T-helper 2 cell treated with Interferon-gamma antibody and Interleukin-4, amounts not matched to agents 100 ng/mL and 5 ng/mL, for 36 hours (primary cell): ENCODE data around the gene SKI. TPM values are rescaled to one million over a fixed set of nuclear protein-coding genes. Genes with fewer than 3 reads are reported as not detected.

Source experiments
- intact Hi-C: fragments of 100-400 bp; cut with micrococcal nuclease; formaldehyde crosslinking; loops from one replicate; pipeline ENCODE4 v1.15.1; 2023
- total RNA-seq: library from RNA; stranded (reverse); gene quantifications from 2 replicates; pipeline ENCODE4 v1.2.3, GENCODE V29; 2022

SKI gene
- total RNA-seq, 1 donor from 2014 or later, result 61.6 TPM

DNA sequence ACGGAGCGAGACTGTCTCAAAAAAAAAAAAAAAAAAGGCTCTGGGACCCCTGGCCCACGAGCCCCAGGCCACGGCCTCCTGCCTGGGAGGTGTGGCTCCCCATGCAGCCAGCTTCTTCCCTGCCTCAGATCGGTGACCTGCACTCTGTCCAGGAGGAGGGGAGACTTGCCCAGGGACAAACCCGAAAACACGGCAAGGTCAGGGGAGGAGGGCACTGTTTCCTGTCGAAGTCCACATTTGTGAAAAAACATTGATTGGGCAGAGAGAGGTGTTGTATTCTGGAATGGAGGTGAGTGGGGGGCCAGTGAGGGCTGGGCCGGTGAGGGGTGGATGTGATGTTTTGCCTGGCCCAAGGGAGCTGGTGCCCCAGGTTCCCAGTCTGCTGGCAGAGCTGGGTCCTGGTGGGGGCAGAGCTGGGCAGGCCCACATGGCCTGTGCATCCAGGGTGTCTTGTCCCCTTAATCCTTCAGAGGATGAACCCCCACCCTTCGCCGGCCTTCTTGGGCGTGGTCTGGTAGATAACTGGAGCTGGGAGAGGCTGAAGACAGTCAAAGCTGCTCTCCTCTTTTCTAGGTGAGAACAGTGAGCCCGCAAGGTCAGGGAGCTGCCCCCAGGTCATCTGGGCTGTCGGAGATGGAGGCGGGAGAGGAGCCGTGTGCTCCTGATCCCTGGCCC lies 21.2 kb upstream of the SKI start:
- intact Hi-C loops, result loop anchor here (5.0 kb wide), 1 partner anchor 300 kb away; no protein-coding TSS in a partner anchor

DNA sequence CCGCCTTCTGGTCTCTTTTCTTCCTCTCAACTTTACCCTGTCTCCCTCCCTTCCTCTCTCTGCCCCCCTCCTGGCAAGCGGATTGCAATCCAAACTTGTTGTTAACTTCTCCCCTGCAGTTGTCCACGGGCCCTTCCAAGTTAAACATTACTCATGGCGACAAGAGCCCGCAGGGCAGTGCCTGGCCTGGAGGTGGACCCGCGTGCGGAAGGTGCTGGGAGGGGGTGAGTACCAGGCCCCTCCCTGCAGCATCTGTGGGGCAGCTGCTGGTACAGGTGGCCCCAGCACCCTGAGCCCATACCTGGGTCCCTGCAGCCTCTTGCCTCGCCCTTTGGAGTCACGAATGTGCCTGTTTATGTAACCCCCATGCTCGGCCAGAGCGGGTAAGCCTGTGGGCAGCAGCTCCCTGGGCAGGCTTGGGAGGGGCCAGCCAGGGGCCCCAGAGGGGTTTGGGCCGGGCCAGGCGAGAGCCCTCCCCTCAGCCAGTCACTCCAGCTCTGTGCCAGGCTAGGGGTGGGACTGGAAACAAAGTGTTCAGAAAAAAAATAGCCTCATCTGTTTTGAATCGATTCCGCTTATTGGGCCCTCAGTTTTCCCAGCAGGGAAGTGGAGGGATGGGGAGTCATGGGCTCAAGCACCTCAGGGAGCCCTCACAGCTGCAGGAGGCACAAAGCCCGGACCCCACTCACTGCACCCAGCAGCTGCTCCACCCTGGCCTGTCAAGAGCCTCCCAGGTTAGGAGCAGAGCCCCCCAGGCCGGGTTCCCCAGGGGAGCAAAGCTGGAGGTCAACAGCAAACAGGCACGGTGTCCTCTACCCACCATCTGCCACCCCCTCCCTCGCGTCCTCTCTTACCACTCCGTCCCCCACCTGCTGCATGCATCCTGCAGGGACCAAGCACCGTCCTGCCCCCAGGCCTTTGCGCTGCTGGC lies 19.5 kb upstream of the SKI start:
- intact Hi-C loops, result loop anchor here (5.0 kb wide), 1 partner anchor 301 kb away; no protein-coding TSS in a partner anchor

DNA sequence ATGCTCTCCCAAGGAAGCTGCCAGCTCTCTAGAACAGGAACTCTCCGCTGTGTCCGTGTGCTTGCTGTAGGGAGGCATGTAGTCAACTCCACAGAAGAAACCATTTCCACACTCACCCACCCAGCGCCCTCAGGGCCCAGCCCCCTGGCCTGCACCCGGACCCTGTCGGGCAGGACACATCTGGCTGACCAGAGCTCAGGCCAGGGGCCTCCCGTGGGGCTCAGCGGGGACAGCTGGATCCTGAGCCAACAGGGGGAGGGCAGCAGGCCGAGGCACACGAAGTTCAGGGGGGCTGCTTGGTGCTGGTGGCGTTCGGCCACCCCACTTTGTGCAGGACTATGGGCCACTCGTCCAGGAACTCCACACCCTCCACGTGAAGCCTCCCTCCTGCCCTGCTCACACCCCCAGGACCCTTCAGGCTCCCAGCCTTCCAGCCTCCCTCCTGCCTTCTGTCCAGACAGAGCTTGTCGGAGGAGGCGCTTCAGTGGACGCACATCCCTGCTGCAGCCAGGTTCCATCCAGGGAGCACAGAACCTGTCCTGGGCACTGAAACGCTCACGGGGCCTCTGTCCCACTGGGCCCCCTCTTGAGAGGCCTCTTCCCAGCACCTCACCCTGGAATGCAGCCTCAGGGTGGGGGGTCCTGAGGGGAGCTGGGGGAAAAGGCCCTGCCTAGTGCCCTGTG lies 18.6 kb upstream of the SKI start:
- intact Hi-C loops, result loop anchor here (5.0 kb wide), 1 partner anchor 302 kb away; no protein-coding TSS in a partner anchor

DNA sequence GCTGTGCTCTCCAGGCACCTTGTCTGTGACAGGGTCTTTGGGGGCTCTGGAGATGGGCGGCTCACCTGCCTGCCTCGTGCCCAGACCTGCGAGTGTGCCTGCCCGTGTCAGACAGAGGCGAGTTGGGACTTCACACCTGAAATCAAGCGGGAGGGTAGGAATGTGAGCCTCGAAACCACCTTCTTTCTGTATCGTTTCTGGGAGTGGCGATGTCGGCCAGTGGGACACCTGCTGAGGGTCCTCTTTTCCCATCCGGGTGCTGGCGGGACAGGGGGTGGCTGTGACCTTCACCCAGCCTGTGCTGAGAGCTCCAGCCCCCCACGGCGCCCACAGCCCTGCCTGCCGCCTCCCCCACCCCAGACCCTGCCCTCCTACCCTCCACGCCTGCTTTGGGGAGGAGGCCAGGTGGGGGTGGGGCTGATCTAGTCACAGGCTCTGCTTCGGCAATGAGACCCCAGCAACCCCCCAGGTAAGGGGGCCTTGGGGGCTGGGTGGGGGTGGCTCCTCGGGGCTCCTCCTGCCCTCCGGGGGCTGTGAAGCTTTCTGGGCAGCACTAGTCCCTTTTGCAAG lies 17.9 kb upstream of the SKI start:
- intact Hi-C loops, result no loop called here

DNA sequence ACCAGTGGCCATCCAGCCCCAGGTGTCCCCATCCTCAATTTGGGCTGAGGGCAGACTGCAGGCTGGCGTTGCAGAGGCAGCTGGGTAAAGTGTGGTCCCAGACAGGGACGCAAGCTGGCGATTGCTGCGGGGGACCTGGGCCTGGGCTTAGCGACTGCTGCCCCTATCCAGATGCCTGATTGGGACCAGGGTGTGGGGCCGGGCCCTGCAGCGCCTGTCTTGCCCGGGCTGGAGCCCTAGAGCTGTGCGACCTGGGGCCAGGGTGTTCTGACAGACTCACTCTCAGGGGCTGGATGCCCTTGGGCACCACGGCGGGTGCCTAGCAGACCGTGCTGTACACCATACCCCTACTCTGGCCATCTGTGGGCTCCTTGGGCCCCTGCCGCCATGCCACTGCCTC lies 17.3 kb upstream of the SKI start:
- intact Hi-C loops, result no loop called here

DNA sequence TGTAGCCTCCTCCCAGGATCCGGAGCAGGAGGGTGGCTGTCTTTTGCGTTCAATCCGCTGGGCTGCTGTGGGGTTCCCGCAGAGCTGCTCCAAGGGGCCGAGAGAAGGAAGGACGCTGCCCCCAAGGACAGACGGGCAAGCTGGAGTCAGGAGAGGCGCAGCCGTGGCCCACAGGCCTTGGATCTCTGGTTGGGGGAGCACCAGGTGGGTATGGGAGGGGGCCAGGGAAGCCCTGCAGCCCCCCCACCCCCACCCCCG lies 15.9 kb upstream of the SKI start:
- intact Hi-C loops, result no loop called here

DNA sequence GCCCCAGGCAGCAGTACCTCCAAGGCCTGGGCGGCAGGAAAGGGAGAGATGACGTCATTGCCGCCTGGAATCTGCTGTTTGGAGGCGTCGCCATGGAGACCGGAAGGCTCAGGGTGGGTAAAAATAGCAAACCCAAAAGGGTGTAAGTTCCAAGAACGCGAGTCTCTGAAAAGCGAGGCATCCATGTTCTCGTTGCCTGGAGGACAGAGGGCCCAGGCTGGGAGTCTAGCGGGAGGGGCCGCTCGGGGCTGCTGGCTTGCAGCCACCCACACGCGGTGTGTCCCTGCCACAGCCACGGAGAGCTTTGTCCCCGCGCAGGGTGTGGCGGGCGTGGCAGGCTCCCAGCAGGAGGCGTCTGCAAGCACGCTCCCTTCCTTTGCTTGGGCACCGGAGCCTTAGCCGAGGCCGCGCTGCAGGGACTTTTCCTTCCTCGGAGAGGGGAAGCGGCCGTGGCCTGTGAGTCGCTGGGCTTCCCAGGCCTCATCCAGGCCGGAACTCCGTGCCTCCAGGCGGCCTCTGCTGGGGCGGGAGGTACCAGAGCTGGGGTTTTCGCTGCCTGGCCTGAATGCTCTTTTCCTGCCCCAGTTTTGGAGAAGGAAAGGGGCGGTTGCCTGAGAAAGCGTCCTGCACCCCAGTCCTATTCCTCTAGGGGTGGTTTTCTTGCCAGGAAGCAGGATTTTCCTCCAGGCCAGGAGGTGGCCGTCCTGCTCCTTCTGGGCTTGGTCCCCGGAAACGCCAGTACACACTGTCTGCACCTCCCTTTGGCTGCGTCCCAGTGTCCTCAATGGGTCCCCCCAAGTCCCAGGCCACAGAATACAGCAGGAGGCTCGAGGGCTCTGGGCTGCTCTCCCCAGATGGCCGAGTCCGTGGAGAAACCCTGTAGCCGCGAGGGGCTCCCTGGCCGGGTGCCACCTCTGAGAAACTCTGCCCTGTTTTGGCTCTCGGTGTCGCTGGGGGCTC lies 15.3 kb upstream of the SKI start:
- intact Hi-C loops, result no loop called here

DNA sequence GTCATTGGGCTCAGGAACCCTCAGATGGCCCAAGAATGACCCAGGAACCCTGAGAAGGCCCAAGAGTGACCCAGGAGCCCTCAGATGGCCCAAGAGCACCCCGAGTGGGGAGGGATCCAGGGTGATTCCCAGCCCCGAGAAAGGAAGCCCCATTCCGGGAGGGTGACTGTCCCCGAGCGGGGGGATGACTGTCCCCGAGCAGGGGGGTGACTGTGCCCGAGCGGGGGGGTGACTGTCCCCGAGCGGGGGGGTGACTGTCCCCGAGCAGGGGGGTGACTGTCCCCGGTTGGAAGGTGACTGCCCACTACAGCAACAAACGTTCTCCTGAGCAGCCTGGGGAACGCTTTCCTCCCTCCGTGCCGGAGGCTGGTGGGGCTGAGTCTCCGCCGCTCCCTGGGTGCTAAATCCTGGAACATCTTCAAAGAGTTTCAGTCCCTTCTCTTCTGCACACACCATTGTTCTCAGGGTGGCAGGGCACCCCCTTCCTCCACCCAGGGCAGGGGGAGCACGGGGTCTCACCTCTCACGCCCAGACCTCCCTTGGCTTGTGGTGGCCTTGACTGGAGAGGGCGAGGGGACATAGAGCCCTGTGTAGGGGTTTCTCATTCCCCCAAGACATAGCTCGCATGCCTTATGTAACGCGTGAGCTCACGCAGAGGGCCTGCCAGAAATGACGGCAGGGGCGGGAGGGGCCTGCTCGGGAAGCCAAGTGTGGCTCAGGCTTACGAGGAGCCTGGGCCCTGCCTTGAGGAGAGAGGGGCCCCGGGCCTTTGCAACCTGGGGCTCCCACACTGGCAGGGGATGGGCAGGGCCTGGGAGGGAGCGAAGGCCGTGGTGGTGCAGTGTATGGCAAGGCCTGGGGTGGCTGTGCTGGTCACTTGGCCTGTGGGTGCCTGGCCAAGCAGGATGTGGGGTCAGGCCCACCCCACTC lies 14.3 kb upstream of the SKI start:
- intact Hi-C loops, result no loop called here

DNA sequence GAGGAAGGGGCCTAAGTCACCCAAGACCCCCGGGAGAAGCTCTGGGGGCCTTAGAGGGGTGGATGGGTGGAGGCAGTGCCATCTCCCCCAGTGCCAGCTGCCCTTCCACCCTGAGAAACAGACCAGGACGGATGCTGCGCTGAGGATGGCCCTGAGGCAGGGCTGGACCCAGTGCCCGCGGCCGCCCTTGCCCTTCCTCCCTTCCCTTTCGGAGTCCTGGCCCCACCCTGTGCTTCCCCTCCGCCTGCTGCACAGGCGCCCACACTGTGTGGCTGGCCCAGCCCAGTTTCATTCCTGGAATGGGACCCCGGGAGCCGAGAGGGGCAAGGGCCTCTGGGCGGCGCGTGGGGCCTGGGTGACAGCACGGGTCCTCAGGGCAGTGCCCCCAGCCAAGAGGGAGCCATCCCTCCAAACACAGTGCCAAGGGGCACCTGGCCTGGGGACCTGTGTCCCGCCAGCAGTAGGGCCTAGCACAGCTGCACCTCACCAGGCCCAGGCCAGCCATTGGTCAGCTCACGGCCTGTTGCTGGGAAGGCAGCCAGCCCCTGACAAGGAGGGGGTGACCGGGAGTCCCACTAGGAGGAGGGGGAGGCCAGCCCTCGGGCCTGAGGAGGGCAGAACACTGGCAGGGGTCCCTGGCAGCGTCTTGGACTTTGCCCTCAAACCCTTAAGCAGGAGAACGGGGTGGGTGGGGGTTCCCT lies 13.4 kb upstream of the SKI start:
- intact Hi-C loops, result no loop called here

DNA sequence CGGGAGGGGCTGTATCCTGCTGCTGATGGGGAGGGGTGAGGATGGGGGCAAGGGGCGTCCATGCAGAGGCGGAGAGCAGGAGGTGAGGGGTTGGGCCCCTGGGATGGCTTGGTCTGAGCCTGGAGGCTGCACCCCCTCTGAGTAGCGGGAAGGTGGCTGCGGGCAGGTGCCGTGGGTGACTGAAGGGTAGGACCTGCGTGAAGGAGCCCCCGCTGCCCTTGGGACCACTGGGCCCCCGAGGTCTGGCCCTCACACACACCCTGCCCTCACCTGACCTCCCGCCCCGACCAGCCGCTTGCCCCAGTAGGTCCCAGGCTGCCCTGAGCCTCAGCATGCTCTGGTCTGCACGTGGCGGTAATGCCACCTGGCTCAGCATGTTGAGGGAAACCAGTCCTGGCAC lies 12.8 kb upstream of the SKI start:
- intact Hi-C loops, result no loop called here

DNA sequence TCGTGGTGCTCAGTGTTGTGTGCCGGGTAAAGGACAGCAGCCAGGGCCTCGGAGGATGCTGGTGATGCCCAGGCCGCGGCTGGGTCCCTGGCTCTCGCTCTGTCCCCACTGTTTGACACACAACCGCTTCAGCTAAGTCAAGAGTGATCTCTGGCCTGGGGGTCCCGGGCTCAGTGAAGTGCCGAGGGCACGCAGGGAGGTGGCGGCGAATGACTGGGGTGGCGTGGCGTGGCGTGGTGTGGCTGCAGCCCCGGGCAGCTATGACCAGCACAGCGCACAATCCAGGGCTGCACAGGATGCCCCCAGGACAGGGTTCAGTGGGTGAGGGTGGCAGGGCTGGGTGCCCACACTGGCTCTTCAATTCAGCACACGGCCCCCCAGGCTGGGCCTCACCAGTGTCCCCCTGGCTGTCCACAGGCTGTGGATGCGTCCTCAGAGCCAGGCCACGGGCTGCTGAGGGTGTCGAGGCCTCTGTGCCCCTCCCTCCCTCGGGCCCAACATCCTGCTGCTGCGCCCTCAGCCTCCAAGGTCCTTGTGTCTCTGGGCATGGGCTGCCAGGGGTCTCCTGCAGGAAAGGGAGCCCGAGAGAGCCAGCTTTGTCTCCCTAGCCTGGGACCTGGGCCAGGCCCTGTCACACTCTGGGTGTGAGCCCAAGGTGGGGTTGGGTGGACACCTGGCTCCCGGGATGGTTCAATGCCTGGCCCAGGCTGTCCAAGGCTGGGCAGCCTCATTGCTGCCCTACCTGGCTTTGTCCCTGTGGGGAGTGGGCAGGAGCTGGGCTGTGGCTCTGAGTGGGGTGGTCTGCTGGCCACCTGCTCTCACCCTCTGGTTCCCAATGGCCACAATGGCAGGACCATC lies 12.0 kb upstream of the SKI start:
- intact Hi-C loops, result no loop called here

DNA sequence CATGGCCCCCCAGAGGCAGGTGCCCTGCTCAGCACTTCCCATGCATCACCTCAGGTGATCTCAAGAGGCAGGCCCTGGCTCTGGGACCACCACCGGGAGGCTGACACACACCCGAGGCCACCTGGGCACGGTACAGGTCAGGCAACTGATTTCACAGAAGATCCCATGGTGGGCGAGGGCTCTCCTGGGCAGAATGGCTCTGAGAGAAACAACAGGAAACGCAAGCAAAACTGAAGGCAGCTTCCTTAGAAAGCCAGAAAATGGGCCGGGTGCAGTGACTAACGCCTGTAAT lies 11.4 kb upstream of the SKI start:
- intact Hi-C loops, result no loop called here

DNA sequence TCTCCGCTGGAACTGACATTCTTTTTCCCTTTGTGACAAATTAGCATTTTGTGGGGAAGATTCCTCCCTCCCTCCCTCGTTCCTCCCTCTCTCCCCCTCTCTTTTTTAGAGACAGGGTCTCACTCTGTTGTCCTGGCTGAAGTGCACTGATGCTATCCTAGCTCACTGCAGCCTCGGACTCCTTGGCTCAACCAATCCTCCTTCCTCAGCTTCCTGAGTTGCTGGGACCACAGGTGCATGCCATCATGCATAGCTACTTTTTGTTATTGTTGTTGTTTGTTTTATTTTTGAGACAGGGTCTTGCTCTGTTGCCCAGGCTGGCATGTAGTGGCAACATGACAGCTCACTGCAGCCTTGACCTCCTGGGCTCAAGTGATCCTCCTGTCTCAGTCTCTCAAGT lies 6.8 kb upstream of the SKI start:
- intact Hi-C loops, result no loop called here

DNA sequence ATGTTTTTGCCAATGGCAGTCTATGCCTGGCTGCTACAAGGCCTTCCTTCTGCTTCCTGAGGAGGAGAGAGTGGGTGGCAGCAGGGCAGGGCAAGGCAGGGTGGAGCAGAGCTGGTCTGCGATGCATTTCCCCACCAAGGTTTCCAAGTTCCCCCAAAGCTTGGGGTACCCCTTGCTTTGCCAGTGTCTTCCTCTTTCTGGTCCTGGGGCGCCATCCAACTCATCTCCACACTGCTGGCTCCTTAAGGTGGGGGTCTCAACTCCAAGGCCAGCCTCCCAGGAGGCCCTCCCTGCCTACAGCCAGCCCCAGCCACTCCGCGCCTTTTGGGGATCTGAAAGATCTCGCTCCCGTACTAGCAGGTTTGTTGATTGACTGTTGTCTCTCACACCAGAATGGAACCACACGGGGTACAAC lies 3.9 kb upstream of the SKI start:
- intact Hi-C loops, result no loop called here

DNA sequence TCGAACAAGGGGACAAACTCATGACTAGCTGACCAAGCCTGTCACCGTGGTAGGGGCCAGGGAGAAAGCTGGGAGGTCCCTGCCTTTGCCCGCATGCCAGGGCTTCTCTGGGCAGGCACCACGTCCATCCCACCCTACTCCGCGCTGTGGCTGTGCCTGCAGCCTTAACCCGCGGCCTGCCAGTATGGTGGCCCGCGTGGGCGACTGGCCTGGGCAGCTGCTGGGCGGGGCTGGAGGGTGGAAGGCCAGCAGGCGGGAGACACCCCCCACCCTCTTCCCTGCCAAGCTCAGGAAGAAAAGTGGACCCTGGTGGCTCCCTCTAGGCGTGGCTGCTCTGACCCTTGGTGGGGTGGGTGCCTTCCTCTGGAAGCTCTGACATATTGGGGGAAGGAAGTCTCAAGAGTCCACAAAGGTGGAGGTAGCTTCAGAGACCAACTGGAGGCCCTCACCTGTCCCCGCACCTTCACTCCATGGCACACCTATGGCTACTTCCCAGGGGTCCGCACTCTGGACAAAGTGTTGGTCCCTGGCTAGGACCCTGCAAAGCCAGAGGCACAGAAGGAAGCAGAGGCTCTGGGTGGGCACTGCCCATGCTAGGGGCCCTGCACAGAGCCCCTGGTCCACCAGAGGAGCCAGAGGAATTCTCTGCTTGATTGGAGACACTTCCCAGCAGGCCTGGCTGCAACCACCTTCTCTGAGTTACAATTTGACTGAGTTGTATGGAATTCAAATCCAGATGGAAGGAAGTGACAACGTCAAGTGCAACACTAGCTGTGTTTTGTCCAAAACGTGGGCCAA lies 3.3 kb upstream of the SKI start:
- intact Hi-C loops, result no loop called here

DNA sequence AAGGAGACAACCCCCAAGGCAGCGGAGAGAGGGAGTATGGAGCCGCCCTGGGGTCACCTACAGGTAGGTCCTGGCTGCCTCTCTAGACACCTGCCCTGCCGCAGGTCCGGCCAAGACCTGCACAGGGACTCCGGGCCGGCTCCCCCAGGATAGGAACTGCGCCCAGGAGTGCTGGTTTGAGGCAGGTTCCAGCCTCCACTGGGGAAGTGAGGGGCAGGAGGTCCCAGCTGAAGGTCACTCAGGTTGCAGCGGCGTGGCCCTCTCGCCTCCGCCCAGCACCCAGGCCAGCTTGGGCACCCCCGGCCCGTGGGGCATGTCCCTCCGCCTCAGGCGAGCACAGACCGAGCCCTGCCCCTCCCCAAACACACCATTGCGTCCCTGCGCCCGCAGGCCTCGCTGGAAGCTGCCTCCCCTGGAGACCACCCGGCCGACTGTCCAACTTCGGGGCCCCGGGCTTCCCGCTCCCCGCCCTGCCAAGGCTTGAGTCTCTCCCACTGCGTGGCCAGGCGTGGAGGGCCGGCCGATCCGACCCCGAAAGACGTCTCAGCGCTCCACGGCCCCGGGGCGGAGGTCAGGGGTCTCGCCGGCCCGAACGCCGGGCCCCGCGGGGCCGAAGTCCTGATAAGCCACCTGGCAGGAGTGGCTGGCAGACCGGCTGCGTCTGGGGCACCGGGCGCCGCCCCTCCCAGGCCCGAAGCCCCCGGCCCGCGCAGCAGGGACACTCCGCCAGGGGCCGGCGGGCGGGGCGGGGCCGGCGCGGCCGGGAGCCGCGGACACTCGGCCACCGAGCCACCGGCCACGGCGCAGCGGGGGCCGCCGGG lies 1.4 kb upstream of the SKI start:
- intact Hi-C loops, result no loop called here
